ENCODE results near the gene HLTF. TPM values are rescaled to one million over a fixed set of nuclear protein-coding genes. Genes with fewer than 3 reads are reported as not detected.

Gene HLTF
- total and polyA plus RNA-seq, 2 experiments from 2014 or later: 25.0 to 28.6 TPM

DNA sequence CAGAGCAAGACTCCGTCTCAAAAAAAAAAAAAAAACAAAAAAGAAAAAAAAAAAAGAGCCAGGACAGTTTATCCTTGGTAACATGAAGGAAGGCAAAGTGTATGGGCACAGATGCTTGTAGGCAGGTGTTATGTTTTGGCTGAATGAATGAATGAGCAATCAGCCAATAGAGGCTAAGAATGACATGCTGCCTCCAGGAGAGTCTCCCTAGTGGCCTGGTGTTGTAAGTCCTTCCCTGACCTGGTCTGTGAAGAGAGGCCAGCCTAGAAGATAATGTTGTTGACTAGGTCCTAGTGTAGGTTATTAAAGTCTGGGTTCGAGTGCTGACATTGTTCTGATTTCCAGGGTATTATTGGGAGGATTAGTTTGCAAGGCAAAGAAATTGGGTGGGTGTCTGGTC lies 70.1 kb downstream of the HLTF start:
- peaks cover 60% of the 10 kb centered on the region for H3K4me1 ChIP-seq (ENCODE audit: insufficient read depth)
- no peaks in the 10 kb centered on the region for H3K79me2 ChIP-seq (ENCODE audit: insufficient read depth)
- peak overlapping the region; percentile 43 for H3K4me2 ChIP-seq (ENCODE audit: unreplicated experiment)
- peaks cover 50% of the 10 kb centered on the region for H3F3A ChIP-seq (ENCODE audit: insufficient read depth)
- H3K9me2 ChIP-seq (ENCODE audit: insufficient read depth): no peaks in the 10 kb centered on the region
- H3K36me3 ChIP-seq (ENCODE audit: low read depth): peaks cover 27% of the 10 kb centered on the region
- no peaks in the 10 kb centered on the region for H3K27me3 ChIP-seq (replicated peaks; ENCODE audit: insufficient read depth)
- no peaks in the 10 kb centered on the region for H4K20me1 ChIP-seq (ENCODE audit: insufficient read depth)
- no peak for TF ChIP-seq EZH2 (IDR thresholded peaks at IDR 0.05; ENCODE audit: insufficient read depth, poor library complexity, severe bottlenecking)
- no peak for TF ChIP-seq EZH2phosphoT487 (IDR thresholded peaks at IDR 0.05; ENCODE audit: insufficient read depth, low read depth)
- DNase-seq: no peak
- WGBS, 2 experiments (ENCODE audit: low coverage in 1 of 2, low lambda C conversion rate in 2 of 2, missing lambda C conversion rate in 2 of 2): 92 to 100% methylated on average over 1 to 2 of the region's 2 CpGs
- H2AFZ ChIP-seq: no peak overlapping the region
- H3K4me3 ChIP-seq: no peak overlapping the region
- no peaks in the 10 kb centered on the region for H3K9me3 ChIP-seq (ENCODE audit: low read depth)
- in situ Hi-C loops (cut with MboI): no loop called here
- peak overlapping the region; percentile 19; the same call in 1 of the 2 replicates for H3K9ac ChIP-seq
- peak overlapping the region; percentile 78 for H3K27ac ChIP-seq

GRCh38 chr3:149015393-149015792 lies 70.9 kb downstream of the HLTF start:
- H3K4me1 ChIP-seq (ENCODE audit: insufficient read depth): peaks cover 55% of the 10 kb centered on the region
- in situ Hi-C loops (cut with MboI): no loop called here
- H3K79me2 ChIP-seq (ENCODE audit: insufficient read depth): no peaks in the 10 kb centered on the region
- no peak overlapping the region for H3K4me3 ChIP-seq
- TF ChIP-seq EZH2 (IDR thresholded peaks at IDR 0.05; ENCODE audit: insufficient read depth, poor library complexity, severe bottlenecking) (no peak), EZH2phosphoT487 (IDR thresholded peaks at IDR 0.05; ENCODE audit: insufficient read depth, low read depth) (no peak)
- H3K27me3 ChIP-seq (replicated peaks; ENCODE audit: insufficient read depth): no peaks in the 10 kb centered on the region
- H3K9ac ChIP-seq: no peak overlapping the region
- H3K27ac ChIP-seq: 0 out of 2 replicates have a peak overlapping the region, but pooled peaks have one; percentile 8
- no peaks in the 10 kb centered on the region for H3K9me3 ChIP-seq (ENCODE audit: low read depth)
- no peaks in the 10 kb centered on the region for H4K20me1 ChIP-seq (ENCODE audit: insufficient read depth)
- WGBS, 2 experiments (ENCODE audit: low coverage in 1 of 2, low lambda C conversion rate in 2 of 2, missing lambda C conversion rate in 2 of 2): 65 to 67% methylated on average over 3 of the region's 3 CpGs
- DNase-seq: peak; percentile 50
- no peak overlapping the region for H2AFZ ChIP-seq
- peaks cover 32% of the 10 kb centered on the region for H3K36me3 ChIP-seq (ENCODE audit: low read depth)
- H3K4me2 ChIP-seq (ENCODE audit: unreplicated experiment): peak overlapping the region; percentile 7
- H3K9me2 ChIP-seq (ENCODE audit: insufficient read depth): no peaks in the 10 kb centered on the region
- peaks cover 48% of the 10 kb centered on the region for H3F3A ChIP-seq (ENCODE audit: insufficient read depth)

DNA sequence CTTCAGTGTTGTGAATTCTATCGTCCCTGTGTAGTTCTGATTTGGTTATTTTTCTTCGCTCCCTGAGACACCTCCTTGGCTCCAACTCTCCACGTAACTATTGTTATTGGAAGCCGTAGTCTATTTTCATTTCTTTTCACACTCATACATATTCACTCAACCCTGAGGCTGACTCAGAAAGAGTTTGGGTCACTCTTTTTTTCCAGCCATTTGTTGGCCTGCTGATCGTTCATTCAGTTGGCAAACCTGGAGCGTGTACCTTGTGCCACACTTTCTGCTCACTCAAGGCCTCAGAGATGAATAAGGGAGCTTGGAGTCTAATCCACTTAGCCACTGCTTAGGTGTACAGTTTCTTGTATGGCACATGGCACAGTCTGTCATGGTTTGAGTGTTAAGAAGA lies 72.6 kb downstream of the HLTF start:
- no peak overlapping the region for H3K4me3 ChIP-seq
- H3K36me3 ChIP-seq (ENCODE audit: low read depth): peaks cover 42% of the 10 kb centered on the region
- in situ Hi-C loops (cut with MboI): no loop called here
- no peaks in the 10 kb centered on the region for H3K9me2 ChIP-seq (ENCODE audit: insufficient read depth)
- H3K27ac ChIP-seq: no peak overlapping the region
- no peaks in the 10 kb centered on the region for H3K27me3 ChIP-seq (replicated peaks; ENCODE audit: insufficient read depth)
- no peak overlapping the region for H3K9ac ChIP-seq
- WGBS, 2 experiments (ENCODE audit: low coverage in 1 of 2, low lambda C conversion rate in 2 of 2, missing lambda C conversion rate in 2 of 2): 96 to 98% methylated on average over 6 of the region's 6 CpGs
- DNase-seq: no peak
- no peak overlapping the region for H2AFZ ChIP-seq
- peaks cover 38% of the 10 kb centered on the region for H3K4me1 ChIP-seq (ENCODE audit: insufficient read depth)
- TF ChIP-seq EZH2 (IDR thresholded peaks at IDR 0.05; ENCODE audit: insufficient read depth, poor library complexity, severe bottlenecking) (no peak), EZH2phosphoT487 (IDR thresholded peaks at IDR 0.05; ENCODE audit: insufficient read depth, low read depth) (no peak)
- H3K4me2 ChIP-seq (ENCODE audit: unreplicated experiment): no peak overlapping the region
- no peaks in the 10 kb centered on the region for H3K9me3 ChIP-seq (ENCODE audit: low read depth)
- no peaks in the 10 kb centered on the region for H3K79me2 ChIP-seq (ENCODE audit: insufficient read depth)
- H4K20me1 ChIP-seq (ENCODE audit: insufficient read depth): no peaks in the 10 kb centered on the region
- H3F3A ChIP-seq (ENCODE audit: insufficient read depth): peaks cover 42% of the 10 kb centered on the region

DNA sequence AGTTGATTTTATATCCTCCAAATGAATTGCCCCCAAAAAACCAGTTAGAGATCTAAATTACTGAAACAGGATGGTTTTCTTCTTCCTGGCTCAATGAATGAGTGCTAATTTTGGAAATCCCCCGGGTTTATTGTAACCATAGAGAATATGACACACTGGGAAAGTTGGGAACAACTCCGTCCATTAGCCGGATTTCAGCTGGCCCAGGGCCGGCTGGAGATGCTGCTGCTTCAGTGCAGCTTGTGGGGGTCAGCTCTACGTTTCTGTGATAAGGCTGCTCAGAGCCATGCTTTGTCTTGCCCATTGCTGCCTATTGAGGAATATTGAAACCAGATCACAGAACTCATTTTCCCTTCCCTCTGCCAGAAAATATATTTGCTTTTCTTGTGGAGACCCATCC lies 74.7 kb downstream of the HLTF start:
- no peaks in the 10 kb centered on the region; the same call in 1 of the 2 replicates for H3K9me2 ChIP-seq (ENCODE audit: insufficient read depth)
- peaks cover 42% of the 10 kb centered on the region for H3K36me3 ChIP-seq (ENCODE audit: low read depth)
- no peak overlapping the region for H3K27ac ChIP-seq
- H3K4me2 ChIP-seq (ENCODE audit: unreplicated experiment): no peak overlapping the region
- no peak overlapping the region for H3K4me3 ChIP-seq
- TF ChIP-seq EZH2 (IDR thresholded peaks at IDR 0.05; ENCODE audit: insufficient read depth, poor library complexity, severe bottlenecking) (no peak), EZH2phosphoT487 (IDR thresholded peaks at IDR 0.05; ENCODE audit: insufficient read depth, low read depth) (no peak)
- H3K79me2 ChIP-seq (ENCODE audit: insufficient read depth): no peaks in the 10 kb centered on the region
- in situ Hi-C loops (cut with MboI): no loop called here
- peaks cover 20% of the 10 kb centered on the region for H3K4me1 ChIP-seq (ENCODE audit: insufficient read depth)
- no peak overlapping the region for H3K9ac ChIP-seq
- H3K9me3 ChIP-seq (ENCODE audit: low read depth): no peaks in the 10 kb centered on the region
- peaks cover 26% of the 10 kb centered on the region for H3F3A ChIP-seq (ENCODE audit: insufficient read depth)
- no peak for DNase-seq
- 73 to 74% methylated on average over 5 of the region's 5 CpGs for WGBS, 2 experiments (ENCODE audit: low coverage in 1 of 2, low lambda C conversion rate in 2 of 2, missing lambda C conversion rate in 2 of 2)
- no peaks in the 10 kb centered on the region for H4K20me1 ChIP-seq (ENCODE audit: insufficient read depth)
- H2AFZ ChIP-seq: no peak overlapping the region
- H3K27me3 ChIP-seq (replicated peaks; ENCODE audit: insufficient read depth): no peaks in the 10 kb centered on the region

GRCh38 chr3:149010966-149011365 lies 75.4 kb downstream of the HLTF start:
- no peak overlapping the region for H3K4me2 ChIP-seq (ENCODE audit: unreplicated experiment)
- no peak for DNase-seq
- peaks cover 42% of the 10 kb centered on the region for H3K36me3 ChIP-seq (ENCODE audit: low read depth)
- no peak for TF ChIP-seq EZH2phosphoT487 (IDR thresholded peaks at IDR 0.05; ENCODE audit: insufficient read depth, low read depth)
- TF ChIP-seq EZH2 (IDR thresholded peaks at IDR 0.05; ENCODE audit: insufficient read depth, poor library complexity, severe bottlenecking): no peak
- no peaks in the 10 kb centered on the region; the same call in 1 of the 2 replicates for H3K9me2 ChIP-seq (ENCODE audit: insufficient read depth)
- H3K4me3 ChIP-seq: no peak overlapping the region
- no peak overlapping the region for H3K9ac ChIP-seq
- in situ Hi-C loops (cut with MboI): no loop called here
- no peak overlapping the region for H3K27ac ChIP-seq
- peaks cover 17% of the 10 kb centered on the region for H3K4me1 ChIP-seq (ENCODE audit: insufficient read depth)
- H2AFZ ChIP-seq: no peak overlapping the region
- peaks cover 20% of the 10 kb centered on the region for H3F3A ChIP-seq (ENCODE audit: insufficient read depth)
- no peaks in the 10 kb centered on the region for H3K79me2 ChIP-seq (ENCODE audit: insufficient read depth)
- H3K27me3 ChIP-seq (replicated peaks; ENCODE audit: insufficient read depth): no peaks in the 10 kb centered on the region
- no peaks in the 10 kb centered on the region for H4K20me1 ChIP-seq (ENCODE audit: insufficient read depth)
- H3K9me3 ChIP-seq (ENCODE audit: low read depth): no peaks in the 10 kb centered on the region
- 50 to 69% methylated on average over 2 of the region's 2 CpGs for WGBS, 2 experiments (ENCODE audit: low coverage in 1 of 2, low lambda C conversion rate in 2 of 2, missing lambda C conversion rate in 2 of 2)
